DMS153 treated with DMSO at 0.1 percent for 48 hours (cell line): ENCODE data around the gene SCAMP5.

Source experiments
- DNase-seq: peaks from one replicate; lab custom pipeline; 2025; ENCODE audit not compliant: unreplicated experiment; lab: John Stamatoyannopoulos, UW

The SCAMP5 gene

DNA sequence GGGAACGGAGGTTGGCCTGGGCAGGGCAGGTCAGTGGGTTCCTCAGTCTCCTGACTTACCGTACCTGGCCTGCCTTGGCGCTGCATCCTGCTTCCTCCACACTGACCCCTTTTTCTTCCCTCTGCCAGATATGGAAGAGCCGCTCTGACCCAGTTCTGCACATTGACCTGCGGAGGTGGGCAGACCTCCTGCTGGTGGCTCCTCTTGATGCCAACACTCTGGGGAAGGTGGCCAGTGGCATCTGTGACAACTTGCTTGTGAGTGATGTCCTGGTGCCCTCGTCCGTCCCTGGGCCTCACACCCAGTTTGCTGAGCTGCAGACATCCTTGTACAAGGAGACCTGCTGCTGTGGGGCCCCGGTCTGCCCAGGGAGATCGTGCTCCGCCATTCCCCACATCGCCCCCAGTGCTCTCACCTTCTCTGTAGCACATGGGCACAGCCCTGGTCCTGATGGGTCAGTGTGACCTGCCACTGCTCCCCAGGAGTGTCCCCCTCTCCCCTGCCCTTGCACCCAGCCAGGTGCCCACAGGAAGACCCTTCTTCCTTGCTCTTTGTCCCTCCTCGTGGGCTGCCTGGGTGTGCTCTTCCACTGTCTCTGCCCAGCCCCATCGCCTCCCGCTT is 49.0 kb downstream of the SCAMP5 start:
- DNase-seq: no peak

DNA sequence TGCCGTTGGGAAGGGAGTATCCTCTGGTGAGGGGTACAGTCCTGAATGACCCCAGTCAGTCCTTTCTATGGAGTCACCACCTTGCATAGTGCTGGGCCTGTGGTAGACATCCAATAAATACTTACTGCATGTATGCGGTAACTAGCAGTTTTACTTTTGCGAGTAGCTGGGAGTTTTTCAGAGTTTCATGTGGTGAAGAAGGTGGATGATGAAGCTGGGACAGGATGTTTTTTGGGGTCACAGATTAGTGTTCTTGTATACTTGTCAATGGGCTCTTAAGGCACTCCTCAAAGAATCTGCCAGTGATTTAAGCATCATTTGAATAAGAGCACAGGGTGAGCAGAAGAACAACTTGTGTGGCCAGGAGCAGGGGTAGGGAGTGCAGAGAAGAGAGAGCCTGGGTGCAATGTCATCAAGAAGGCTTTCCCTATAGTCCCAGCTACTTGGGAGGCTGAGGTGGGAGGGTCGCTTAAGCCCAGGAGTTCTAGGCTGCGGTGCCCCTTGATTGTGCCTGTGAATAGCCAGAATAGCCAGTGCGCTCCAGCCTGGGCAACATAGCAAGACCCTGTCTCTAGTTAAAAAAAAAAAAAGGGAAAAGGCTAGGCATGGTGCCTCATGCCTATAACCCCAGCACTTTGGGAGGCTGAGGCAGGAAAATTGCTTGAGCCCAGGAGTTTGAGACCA is 50.1 kb downstream of the SCAMP5 start:
- DNase-seq: no peak

DNA sequence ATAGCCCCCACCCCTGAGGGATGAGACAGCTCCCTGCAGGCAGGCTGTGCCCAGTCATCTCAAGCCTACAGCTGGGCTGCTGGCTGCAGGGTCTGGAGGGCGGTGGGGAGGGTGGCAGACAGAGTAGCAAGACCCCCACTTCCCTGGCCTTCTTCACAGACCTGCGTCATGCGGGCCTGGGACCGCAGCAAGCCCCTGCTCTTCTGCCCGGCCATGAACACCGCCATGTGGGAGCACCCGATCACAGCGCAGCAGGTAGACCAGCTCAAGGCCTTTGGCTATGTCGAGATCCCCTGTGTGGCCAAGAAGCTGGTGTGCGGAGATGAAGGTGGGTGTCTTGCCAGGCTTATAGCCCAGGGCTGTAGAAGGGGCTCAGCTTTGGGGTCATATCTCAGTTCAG is 53.0 kb downstream of the SCAMP5 start:
- DNase-seq: no peak

- DNase-seq: no peak
These were observed 54.0 kb downstream of the SCAMP5 start for GRCh38 chr15:75049392-75049791.

DNA sequence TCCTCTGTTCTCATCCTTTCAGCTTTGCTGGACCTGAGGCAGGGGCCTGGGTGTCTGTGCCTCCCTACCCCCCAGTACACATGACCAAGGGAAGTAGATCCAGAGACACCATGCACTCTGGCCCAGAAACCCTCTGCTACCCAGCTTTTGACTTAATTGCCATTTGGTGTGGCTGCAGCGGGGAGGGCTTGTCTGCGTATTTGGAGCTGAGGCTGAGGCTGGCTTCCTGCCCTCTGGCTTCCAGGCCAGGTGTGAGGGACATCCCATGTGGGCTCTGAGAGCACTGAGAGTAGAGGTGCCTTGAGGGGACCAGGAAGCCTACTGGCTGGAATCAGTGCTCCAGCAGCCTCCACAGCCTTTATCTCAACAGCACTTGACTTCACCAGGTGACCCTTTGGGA is 54.9 kb downstream of the SCAMP5 start:
- no peak for DNase-seq

DNA sequence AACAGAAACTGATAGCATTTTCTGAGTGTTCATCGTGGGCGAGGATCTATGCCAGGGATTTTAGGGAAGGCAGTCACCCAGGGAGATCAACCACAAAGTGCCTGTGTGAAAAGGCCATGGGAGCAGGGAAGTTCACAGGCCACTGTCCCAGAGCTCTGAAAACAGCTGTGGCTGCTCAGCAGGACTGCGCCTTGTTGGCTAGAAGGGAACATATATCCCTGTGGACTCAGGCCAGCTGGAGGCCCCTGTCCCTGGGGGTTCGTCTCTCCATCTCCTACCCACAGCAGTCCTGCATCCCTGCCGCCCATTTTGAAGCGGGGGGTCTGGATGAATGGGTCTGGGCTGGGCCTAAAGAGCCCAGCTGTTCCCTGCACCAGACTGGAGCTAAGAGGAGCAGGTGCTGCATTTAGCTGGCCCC is 55.8 kb downstream of the SCAMP5 start:
- no peak for DNase-seq

GRCh38 chr15:75051711-75052110 is 56.3 kb downstream of the SCAMP5 start:
- DNase-seq: no peak

GRCh38 chr15:75052972-75053747 is 57.8 kb downstream of the SCAMP5 start:
- DNase-seq: no peak

DNA sequence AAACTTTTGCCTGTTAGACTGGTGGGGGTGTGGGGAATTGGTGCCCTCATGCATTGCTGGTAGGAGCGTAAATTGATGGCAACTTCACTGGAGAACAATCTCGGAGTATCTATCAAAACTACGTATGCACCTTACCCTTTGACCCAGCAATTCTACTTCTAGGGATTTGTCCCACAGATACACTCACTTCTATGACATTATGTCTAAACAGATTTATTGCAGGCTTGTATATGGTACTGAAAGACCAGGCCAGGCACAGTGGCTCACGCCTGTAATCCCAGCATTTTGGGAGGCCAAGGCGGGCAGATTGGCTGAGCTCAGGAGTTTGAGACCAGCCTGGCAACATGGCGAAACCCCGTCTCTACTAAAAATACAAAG is 58.4 kb downstream of the SCAMP5 start:
- no peak for DNase-seq

DNA sequence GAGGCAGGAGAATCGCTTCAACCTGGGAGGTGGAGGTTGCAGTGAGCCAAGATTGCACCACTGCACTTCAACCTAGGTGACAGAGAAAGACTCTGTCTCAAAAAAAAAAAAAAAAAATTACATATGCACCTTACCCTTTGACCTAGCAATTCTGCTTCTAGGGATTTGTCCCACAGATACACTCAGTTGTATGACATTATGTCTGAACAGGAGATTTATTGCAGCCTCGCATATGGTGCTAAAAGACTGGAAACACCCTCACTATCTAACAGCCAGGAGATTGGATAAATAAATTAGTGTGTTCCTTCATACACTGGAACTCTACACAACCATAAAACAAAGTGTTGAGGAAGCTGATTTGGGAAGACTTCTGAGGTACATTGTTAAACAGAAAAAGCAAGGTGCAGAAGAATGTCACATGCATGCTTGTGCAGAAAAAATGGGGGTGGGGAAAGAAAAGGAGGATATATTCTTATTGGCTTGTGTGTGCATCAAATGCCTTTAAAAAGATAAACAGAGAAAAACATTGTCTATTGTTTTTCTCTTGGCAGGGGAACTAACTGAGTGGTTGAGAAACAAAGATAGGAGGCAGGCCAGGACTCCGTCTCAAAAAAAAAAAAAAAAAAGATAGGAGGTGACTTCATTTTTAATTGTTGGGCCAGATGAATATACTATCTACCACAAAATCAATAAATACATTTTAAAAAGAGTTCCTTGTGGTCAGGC is 59.0 kb downstream of the SCAMP5 start:
- DNase-seq: no peak

DNA sequence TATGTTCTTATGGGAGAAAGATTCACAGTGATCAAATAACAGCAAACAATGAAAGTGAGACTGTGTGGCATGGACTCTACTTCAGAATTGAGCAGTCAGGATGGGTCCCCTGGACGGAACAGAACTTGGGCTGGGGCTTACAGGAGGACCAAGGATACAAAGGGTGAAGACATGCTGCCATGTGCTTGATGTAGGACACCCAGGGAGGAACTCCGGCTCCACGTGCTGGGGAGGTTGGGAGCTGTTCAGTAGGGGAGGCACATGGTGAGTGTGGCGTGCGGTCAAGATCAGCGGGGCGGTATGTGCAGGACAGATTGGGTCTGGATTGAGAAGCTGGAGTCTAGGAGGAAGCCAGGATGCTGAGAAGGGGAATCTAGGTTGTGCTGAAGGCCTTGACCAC is 60.7 kb downstream of the SCAMP5 start:
- no peak for DNase-seq

- DNase-seq: no peak
These were observed 63.0 kb downstream of the SCAMP5 start for GRCh38 chr15:75058127-75058905.

DNA sequence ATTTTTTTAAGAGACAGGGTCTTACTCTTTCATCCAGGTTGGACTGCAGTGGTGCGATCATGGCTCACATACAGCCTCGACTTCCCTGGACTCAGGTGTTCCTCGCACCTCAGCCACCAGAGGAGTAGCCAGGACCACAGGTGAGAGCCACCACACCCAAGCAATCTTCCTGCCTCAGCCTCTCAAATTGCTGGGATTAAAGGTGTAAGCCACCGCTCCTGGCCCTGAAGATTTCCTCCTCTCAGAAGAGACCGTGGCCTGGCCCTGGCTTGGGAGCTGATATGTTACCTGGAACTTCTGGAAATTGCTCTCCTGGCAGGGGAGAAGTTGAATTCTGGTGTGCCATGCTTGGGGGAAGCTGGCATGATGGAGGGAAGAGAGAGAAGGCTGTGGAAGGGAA is 64.2 kb downstream of the SCAMP5 start:
- DNase-seq: no peak

GRCh38 chr15:75061272-75061671 is 65.9 kb downstream of the SCAMP5 start:
- no peak for DNase-seq

DNA sequence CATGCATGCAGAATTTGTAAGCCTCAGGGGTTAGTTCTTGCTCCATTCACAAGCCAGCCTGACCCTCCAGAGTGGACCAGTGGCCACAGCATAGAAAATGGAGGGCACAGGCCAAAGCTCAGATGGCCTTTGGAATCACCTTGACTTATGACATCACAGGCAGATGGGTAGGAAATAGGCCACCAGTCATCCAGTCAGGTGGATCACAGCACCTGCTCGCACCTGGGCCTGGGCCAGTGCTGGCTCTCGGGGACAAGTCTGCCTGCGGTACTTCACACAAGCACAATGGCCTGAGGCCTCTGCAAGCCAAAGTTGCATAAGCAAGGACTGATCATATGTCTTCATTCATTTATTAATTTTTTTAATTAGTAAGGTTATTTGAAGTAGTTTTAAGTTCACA is 67.3 kb downstream of the SCAMP5 start:
- DNase-seq: no peak

GRCh38 chr15:75063338-75063737 is 68.0 kb downstream of the SCAMP5 start:
- no peak for DNase-seq

DNA sequence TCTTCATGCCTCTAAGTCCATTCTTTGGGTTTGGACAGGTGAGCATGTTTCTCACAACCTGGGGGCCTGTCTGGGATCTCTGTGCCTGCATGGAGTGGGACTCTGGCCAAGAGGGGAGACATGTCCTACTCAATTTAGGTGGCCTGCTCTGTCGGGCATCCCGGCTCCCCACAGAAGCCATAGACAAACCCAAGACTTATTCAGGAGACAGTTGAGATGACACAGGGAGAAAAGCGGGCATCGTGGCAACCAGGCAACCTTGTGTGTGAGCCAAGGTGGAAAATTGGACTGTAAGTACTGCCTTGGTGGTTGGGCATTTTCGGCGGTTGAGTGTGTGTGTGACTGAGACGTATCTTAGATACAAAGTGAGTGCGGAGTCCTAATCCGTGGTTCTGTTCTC is 68.5 kb downstream of the SCAMP5 start:
- no peak for DNase-seq

GRCh38 chr15:75064846-75065245 is 69.5 kb downstream of the SCAMP5 start:
- no peak for DNase-seq

GRCh38 chr15:75065467-75065850 is 70.1 kb downstream of the SCAMP5 start:
- no peak for DNase-seq

- no peak for DNase-seq
These were observed 70.6 kb downstream of the SCAMP5 start for GRCh38 chr15:75065851-75066509.
